Erythroblast (primary cell): ENCODE results near the gene ARHGAP45.

Experiments
- GATA1 ChIP-seq: IDR thresholded peaks from 2 replicates; pipeline ENCODE4 v1.6.1; 2011; ENCODE audit warnings: low read depth, mild to moderate bottlenecking, control low read depth, low read length, moderate library complexity
- POLR2A ChIP-seq: IDR thresholded peaks from 2 replicates; pipeline ENCODE4 v1.6.1; 2011; ENCODE audit warnings: mild to moderate bottlenecking, low read length

DNA sequence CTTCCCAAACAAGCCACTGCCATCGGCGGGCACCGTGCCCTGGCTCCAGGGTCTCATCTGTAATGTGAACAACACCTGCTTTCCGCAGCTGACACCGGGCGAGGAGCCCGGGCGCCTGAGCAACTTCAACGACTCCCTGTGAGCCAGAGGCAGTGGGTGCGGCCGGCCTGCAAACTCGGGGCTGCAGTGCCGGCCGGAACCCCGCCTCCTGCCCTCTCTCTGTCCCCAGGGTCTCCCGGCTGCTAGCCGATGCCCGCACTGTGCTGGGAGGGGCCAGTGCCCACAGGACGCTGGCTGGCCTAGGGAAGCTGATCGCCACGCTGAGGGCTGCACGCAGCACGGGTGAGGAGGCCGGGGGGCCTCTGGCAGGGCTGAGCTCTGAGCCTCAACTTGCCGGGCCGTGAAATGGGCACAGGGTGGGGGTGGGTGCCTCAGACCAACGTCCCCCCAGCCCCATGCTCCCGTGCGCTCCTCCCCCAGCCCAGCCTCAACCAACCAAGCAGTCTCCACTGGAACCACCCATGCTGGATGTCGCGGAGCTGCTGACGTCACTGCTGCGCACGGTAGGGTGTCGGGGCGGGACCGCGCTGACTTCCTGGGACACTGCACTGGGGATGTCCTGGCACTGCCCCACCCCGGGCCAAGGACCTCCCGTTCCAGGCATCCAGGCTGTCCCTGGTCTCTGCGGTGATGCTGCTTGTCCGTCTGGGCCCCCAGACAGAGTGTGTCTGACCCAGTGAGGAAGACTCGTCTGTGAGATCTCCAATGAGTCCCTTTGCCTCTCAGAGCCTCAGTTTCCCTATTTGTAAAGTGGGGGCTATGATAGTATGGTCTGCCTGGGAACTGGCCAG, 24.9 kb upstream of the ARHGAP45 start:
- TF ChIP-seq POLR2A (no peak), GATA1 (no peak)
